Measurements from ENCODE around the gene DLL4. TPM values are rescaled to one million over a fixed set of nuclear protein-coding genes. Genes with fewer than 3 reads are reported as not detected.

Gene DLL4
- total RNA-seq, 1 donor = 0.09 TPM

DNA sequence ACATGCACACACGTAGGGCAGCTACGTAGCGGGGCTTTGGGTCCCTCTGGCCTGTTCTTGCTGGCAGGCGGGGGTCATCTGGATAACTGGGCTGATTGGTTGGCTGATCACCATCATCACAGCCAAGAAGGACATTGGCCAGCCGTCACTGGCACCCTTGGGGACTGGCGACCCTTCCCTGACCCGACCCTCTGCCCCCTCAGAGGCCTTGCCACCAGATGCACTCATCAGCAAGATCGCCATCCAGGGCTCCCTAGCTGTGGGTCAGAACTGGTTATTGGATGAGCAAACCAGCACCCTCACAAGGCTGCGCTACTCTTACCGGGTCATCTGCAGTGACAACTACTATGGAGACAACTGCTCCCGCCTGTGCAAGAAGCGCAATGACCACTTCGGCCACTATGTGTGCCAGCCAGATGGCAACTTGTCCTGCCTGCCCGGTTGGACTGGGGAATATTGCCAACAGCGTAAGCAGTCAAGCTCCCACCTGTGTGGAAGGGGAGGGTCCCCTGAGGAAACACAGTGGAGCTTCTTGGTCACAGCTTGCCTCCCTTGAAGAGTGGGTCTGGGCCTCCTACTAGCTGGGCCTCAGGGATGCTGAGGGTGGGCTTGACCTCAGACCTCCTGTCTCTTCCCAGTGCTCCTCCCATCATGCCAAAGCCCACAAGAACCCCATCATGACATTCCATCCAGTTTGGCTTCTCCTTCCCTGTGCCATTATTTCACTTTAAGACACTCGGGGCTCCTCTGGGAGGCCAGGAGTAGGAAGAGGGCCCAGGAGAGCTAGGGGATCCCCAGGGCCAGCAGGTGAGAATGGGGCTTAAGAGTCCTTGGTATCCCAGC, 2.4 kb downstream of the DLL4 start:
- TF ChIP-seq, protein P1, sequence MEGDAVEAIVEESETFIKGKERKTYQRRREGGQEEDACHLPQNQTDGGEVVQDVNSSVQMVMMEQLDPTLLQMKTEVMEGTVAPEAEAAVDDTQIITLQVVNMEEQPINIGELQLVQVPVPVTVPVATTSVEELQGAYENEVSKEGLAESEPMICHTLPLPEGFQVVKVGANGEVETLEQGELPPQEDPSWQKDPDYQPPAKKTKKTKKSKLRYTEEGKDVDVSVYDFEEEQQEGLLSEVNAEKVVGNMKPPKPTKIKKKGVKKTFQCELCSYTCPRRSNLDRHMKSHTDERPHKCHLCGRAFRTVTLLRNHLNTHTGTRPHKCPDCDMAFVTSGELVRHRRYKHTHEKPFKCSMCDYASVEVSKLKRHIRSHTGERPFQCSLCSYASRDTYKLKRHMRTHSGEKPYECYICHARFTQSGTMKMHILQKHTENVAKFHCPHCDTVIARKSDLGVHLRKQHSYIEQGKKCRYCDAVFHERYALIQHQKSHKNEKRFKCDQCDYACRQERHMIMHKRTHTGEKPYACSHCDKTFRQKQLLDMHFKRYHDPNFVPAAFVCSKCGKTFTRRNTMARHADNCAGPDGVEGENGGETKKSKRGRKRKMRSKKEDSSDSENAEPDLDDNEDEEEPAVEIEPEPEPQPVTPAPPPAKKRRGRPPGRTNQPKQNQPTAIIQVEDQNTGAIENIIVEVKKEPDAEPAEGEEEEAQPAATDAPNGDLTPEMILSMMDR (IDR thresholded peaks at IDR 0.05; ENCODE audit: insufficient read depth, low read length) = no peak
- no peak overlapping the region for H3K4me3 ChIP-seq (ENCODE audit: low read depth, low read length)
- no peak for DNase-seq (ENCODE audit: low read depth)

DNA sequence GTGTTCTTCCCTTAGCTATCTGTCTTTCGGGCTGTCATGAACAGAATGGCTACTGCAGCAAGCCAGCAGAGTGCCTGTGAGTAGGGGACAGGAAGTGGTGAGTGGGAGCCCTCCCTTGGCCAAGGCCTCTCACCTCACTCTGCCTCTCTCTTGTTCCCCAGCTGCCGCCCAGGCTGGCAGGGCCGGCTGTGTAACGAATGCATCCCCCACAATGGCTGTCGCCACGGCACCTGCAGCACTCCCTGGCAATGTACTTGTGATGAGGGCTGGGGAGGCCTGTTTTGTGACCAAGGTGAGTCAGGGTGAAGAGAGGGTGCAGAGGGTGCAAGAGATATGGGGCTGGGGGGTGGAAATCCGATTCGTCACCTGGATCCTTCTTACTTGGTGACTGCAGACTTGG, 3.0 kb downstream of the DLL4 start:
- no peak for DNase-seq (ENCODE audit: low read depth)
- H3K4me3 ChIP-seq (ENCODE audit: low read depth, low read length) = no peak overlapping the region
- TF ChIP-seq, protein P1 (IDR thresholded peaks at IDR 0.05; ENCODE audit: insufficient read depth, low read length) = no peak

DNA sequence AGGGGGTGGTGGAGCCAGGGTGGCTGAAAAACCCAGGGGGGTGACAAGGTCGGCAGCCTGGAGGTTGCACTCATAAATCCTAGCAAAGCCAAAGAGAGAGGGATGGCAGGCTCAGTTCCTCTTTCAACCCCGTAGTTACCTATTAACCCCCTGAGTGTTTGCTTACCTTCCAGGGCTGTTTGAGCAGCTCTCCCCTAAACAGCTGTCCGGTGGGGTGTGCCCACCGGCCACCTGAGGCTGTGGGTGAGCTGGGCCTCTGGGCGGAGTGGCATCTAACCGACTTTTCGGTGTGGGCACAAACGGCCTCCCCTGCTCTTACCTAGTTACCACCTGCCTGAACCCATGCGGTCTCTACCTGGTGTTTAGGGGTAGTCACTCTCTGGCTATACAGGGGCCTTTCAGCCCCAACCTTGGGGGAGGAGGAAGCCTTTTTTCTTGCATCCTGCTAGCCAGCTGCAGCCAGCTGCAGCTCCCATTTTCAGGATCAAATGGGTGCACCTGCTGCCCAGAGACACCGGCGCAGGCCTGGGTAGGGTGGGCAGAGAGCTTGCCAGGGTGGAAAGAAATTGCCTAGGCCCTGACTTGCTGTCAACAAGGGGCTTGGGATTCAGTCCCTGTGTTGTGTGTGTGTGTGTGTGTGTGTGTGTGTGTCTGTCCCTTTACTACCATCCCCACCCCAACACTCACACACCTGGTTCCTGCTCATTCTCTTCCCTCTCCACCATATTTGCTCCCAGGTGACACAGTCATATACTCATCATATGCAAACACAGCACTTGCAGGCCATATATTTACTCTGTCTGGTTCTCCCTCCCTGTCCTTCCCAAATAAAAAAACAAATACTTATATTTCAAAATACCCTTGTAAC, 3.7 kb downstream of the DLL4 start:
- H3K4me3 ChIP-seq (ENCODE audit: low read depth, low read length) = no peak overlapping the region
- DNase-seq (ENCODE audit: low read depth) = no peak
- TF ChIP-seq, protein P1 (IDR thresholded peaks at IDR 0.05; ENCODE audit: insufficient read depth, low read length) = no peak

DNA sequence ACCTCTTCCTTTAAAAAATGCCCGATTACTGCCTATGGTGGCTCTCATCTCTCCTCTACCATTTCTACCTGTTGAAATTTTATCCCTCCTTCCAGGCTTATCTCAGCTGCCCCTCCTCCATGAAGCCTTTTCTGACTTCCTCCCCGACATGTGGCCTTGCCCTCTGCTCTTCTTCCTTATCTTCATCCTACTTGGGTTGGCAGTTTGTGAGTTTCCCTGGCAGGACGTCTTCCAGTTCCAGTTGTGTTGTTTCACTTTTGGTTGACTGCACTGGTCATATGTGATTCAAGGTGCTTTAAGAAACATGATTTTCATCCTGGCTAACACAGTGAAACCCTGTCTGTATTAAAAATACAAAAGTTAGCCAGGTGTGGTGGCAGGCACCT, 4.4 kb downstream of the DLL4 start:
- no peak overlapping the region for H3K4me3 ChIP-seq (ENCODE audit: low read depth, low read length)
- TF ChIP-seq, protein P1 (IDR thresholded peaks at IDR 0.05; ENCODE audit: insufficient read depth, low read length) = no peak
- no peak for DNase-seq (ENCODE audit: low read depth)

DNA sequence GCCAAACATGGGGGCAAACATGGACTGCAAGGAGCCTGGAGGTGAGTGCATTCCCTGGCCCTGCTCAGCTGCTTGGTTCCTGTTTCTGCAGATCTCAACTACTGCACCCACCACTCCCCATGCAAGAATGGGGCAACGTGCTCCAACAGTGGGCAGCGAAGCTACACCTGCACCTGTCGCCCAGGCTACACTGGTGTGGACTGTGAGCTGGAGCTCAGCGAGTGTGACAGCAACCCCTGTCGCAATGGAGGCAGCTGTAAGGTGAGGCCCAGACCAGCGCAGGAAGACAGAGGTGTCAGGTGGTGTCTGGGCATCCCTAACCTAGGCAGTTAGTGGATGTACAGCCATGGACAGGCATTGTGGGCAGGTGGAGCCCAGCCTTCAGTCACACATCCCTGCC, 5.3 kb downstream of the DLL4 start:
- H3K4me3 ChIP-seq (ENCODE audit: low read depth, low read length) = no peak overlapping the region
- DNase-seq (ENCODE audit: low read depth) = no peak
- TF ChIP-seq, protein P1 (IDR thresholded peaks at IDR 0.05; ENCODE audit: insufficient read depth, low read length) = no peak

DNA sequence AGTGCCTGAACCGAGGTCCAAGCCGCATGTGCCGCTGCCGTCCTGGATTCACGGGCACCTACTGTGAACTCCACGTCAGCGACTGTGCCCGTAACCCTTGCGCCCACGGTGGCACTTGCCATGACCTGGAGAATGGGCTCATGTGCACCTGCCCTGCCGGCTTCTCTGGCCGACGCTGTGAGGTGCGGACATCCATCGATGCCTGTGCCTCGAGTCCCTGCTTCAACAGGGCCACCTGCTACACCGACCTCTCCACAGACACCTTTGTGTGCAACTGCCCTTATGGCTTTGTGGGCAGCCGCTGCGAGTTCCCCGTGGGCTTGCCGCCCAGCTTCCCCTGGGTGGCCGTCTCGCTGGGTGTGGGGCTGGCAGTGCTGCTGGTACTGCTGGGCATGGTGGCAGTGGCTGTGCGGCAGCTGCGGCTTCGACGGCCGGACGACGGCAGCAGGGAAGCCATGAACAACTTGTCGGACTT, 7.1 kb downstream of the DLL4 start:
- TF ChIP-seq, protein P1 (IDR thresholded peaks at IDR 0.05; ENCODE audit: insufficient read depth, low read length) = no peak
- H3K4me3 ChIP-seq (ENCODE audit: low read depth, low read length) = no peak overlapping the region
- DNase-seq (ENCODE audit: low read depth) = no peak
